Right atrium auricular region (tissue), 2 donors: ENCODE results near the gene YTHDC1. TPM values are rescaled to one million over a fixed set of nuclear protein-coding genes. Genes with fewer than 3 reads are reported as not detected.
"Not testable (repeated sequence)": the region's sequence is repeated elsewhere in the genome, so short reads cannot be mapped to it uniquely, and the experiment has no call there.

Source experiments
- DNase-seq: peaks from one replicate; pipeline ENCODE4 v3.0.0-alpha.2; 2019; ENCODE audit warnings: low spot score
- H3K27ac ChIP-seq, 2 donors: fragments of 200-600 bp; sonication (generic); 1 replicate in 1 of 2; 2 replicates in 1 of 2; pipeline ENCODE4 v1.5.1; 2016 to 2019
- H3K27me3 ChIP-seq, 2 donors: fragments of 200-600 bp; sonication (generic); one replicate each; pipeline versions ENCODE4 v1.5.1 to v1.6.0; 2017 to 2019
- H3K36me3 ChIP-seq: fragments of 200-600 bp; sonication (generic); one replicate; pipeline ENCODE4 v1.5.1; 2016
- H3K4me1 ChIP-seq, 2 donors: fragments of 200-600 bp; sonication (generic); one replicate each; pipeline versions ENCODE4 v1.5.1 to v1.6.0; 2017 to 2019
- H3K4me3 ChIP-seq, 2 donors: fragments of 200-600 bp; sonication (generic); 1 replicate in 1 of 2; 2 replicates in 1 of 2; pipeline ENCODE4 v1.5.1; 2017 to 2019; ENCODE audit warnings: mild to moderate bottlenecking in 1 of 2, moderate library complexity in 1 of 2
- H3K9me3 ChIP-seq, 2 donors: fragments of 200-600 bp; sonication (generic); one replicate each; pipeline ENCODE4 v1.5.1; 2019
- CTCF ChIP-seq, 2 donors: fragments of 200-600 bp; sonication (generic); IDR thresholded peaks; one replicate each; pipeline ENCODE4 v1.5.1; 2019; ENCODE audit warnings: antibody characterized with exemption in 2 of 2
- total RNA-seq, 2 donors: library from RNA; depleted of rRNA; stranded (reverse); fragments of >200 nt; gene quantifications; one replicate each; pipeline ENCODE4 v1.1.0, GENCODE V29; 2016

Gene YTHDC1
- total RNA-seq, 2 donors from 2014 or later, result 32.6 to 35.6 TPM

- Histone ChIP-seq H3K27ac (no peak overlapping the region), H3K27me3 (no peaks in the 10 kb centered on the region), H3K4me3 (no peak overlapping the region), H3K9me3 (no peaks in the 10 kb centered on the region), H3K4me1 (no peaks in the 10 kb centered on the region), H3K36me3 (no peaks in the 10 kb centered on the region)
- DNase-seq, result no peak
- no peak for TF ChIP-seq CTCF (IDR thresholded peaks at IDR 0.05)
Observed at GRCh38 chr4:68283714-68284113, 66.2 kb downstream of the YTHDC1 start.

- no peak for TF ChIP-seq CTCF (IDR thresholded peaks at IDR 0.05)
- no peak for DNase-seq
- no peak overlapping the region for H3K4me3 ChIP-seq
- no peaks in the 10 kb centered on the region for H3K36me3 ChIP-seq
- no peak overlapping the region for H3K27ac ChIP-seq
- H3K4me1 ChIP-seq, result no peaks in the 10 kb centered on the region
- H3K9me3 ChIP-seq, result no peaks in the 10 kb centered on the region
- no peaks in the 10 kb centered on the region for H3K27me3 ChIP-seq
Observed at GRCh38 chr4:68283095-68283494, 66.8 kb downstream of the YTHDC1 start.

GRCh38 chr4:68281796-68282740, 67.8 kb downstream of the YTHDC1 start:
- DNase-seq, H3K4me3 ChIP-seq, H3K36me3 ChIP-seq, H3K27ac ChIP-seq, H3K9me3 ChIP-seq, H3K4me1 ChIP-seq, H3K27me3 ChIP-seq: not testable (repeated sequence)

GRCh38 chr4:68278029-68278428, 71.9 kb downstream of the YTHDC1 start:
- no peaks in the 10 kb centered on the region for H3K9me3 ChIP-seq
- DNase-seq, result no peak
- no peak overlapping the region for H3K27ac ChIP-seq
- H3K36me3 ChIP-seq, result no peaks in the 10 kb centered on the region
- TF ChIP-seq CTCF (IDR thresholded peaks at IDR 0.05), result no peak
- no peak overlapping the region for H3K4me3 ChIP-seq
- H3K4me1 ChIP-seq, result no peaks in the 10 kb centered on the region
- no peaks in the 10 kb centered on the region for H3K27me3 ChIP-seq

- DNase-seq, result no peak
- H3K4me3 ChIP-seq, result no peak overlapping the region
- TF ChIP-seq CTCF (IDR thresholded peaks at IDR 0.05), result no peak
- no peaks in the 10 kb centered on the region for H3K4me1 ChIP-seq
- H3K27me3 ChIP-seq, result no peaks in the 10 kb centered on the region
- no peak overlapping the region for H3K27ac ChIP-seq
- H3K9me3 ChIP-seq, result no peaks in the 10 kb centered on the region
- H3K36me3 ChIP-seq, result no peaks in the 10 kb centered on the region
Observed at GRCh38 chr4:68277627-68278026, 72.3 kb downstream of the YTHDC1 start.

- Histone ChIP-seq H3K9me3 (no peaks in the 10 kb centered on the region), H3K27ac (no peak overlapping the region), H3K36me3 (no peaks in the 10 kb centered on the region), H3K4me1 (no peaks in the 10 kb centered on the region), H3K4me3 (no peak overlapping the region), H3K27me3 (no peaks in the 10 kb centered on the region)
- no peak for DNase-seq
- no peak for TF ChIP-seq CTCF (IDR thresholded peaks at IDR 0.05)
Observed at GRCh38 chr4:68272860-68273259, 77.0 kb downstream of the YTHDC1 start.
